T-helper 22 cell (primary cell): Measurements from ENCODE around the gene ZNF891.

Experiments used
- DNase-seq: peaks from one replicate; pipeline ENCODE4 v3.0.0-alpha.2; 2020; ENCODE audit warnings: low read depth

The ZNF891 gene

DNA sequence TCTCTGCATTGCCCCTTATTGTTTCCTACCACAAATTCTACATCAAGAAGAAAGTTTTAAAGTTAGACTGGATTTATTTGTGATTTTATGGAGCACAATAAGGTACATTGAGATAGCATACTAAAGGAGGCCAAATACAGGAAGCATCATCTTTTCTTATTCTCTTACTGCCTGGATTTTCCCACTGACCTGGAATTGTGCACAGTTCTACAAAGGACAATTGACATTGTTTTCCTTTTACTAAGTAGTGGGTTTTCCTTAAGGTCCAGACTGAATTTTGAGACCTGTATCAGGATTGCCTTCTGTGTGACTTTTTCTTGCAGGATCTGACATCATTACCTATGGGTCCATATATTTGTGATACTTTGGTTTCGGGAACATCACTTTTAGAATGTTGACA, 68.1 kb downstream of the ZNF891 start:
- DNase-seq: no peak

DNA sequence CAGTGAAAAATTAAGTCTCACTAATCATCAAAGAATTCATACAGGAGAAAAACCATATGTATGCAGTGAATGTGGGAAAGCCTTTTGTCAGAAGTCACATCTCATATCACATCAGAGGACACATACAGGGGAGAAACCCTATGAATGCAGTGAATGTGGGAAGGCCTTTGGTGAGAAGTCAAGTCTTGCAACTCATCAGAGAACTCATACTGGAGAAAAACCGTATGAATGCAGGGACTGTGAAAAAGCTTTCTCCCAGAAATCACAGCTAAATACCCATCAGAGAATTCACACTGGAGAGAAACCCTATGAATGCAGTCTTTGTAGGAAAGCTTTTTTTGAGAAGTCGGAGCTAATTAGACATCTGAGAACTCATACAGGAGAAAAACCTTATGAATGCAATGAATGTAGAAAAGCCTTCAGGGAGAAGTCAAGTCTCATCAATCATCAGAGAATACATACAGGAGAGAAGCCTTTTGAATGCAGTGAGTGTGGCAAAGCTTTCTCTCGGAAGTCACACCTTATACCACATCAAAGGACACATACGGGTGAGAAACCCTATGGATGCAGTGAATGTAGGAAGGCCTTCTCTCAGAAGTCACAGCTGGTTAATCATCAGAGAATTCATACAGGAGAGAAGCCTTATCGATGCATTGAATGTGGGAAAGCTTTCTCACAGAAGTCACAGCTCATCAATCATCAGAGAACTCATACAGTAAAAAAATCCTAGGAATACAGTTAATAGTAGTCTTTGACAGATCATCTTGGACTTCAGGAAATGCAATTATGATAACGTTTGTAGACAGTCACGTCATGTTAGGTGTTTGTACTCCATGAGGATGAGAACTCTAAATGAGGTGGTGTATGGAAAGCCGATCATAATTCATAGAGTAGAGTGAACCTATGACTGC, 71.6 kb downstream of the ZNF891 start:
- no peak for DNase-seq

DNA sequence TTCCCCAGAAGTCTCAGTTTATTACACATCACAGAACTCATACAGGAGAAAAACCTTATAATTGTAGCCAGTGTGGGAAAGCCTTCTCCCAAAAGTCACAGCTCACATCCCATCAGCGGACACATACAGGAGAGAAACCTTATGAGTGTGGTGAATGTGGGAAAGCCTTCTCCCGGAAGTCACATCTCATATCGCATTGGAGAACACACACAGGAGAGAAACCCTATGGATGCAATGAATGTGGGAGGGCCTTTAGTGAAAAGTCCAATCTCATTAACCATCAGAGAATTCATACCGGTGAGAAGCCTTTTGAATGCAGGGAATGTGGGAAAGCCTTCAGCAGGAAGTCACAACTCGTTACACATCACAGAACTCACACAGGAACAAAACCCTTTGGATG, 72.6 kb downstream of the ZNF891 start:
- DNase-seq: no peak
